ENCODE results near the gene DBF4B.

DNA sequence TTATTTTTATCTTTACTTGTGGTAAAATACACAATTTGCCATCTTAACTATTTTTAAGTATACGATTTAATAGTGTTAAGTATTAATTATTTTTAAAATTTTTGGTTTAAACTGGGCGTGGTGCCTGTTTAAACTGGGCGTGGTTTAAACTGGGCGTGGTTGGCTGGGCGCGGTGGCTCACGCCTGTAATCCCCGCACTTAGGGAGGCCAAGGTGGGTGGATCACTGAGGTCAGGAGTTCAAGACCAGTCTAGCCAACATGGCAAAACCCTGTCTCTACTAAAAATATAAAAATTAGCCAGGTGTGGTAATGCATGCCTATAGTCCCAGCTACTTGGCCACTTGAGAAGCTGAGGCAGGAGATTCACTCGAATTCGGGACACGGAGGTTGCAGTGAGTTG, 14.9 kb upstream of the DBF4B start:
- TF ChIP-seq, protein P1, sequence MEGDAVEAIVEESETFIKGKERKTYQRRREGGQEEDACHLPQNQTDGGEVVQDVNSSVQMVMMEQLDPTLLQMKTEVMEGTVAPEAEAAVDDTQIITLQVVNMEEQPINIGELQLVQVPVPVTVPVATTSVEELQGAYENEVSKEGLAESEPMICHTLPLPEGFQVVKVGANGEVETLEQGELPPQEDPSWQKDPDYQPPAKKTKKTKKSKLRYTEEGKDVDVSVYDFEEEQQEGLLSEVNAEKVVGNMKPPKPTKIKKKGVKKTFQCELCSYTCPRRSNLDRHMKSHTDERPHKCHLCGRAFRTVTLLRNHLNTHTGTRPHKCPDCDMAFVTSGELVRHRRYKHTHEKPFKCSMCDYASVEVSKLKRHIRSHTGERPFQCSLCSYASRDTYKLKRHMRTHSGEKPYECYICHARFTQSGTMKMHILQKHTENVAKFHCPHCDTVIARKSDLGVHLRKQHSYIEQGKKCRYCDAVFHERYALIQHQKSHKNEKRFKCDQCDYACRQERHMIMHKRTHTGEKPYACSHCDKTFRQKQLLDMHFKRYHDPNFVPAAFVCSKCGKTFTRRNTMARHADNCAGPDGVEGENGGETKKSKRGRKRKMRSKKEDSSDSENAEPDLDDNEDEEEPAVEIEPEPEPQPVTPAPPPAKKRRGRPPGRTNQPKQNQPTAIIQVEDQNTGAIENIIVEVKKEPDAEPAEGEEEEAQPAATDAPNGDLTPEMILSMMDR (IDR thresholded peaks at IDR 0.05) = no peak
- no peak for TF ChIP-seq POLR2A (IDR thresholded peaks at IDR 0.05)
